Inflammatory macrophage (primary cell): ENCODE data around the gene POLL.

ENCODE experiments used
- DNase-seq, 2 donors: peaks; one replicate each; pipeline ENCODE4 v3.0.0-alpha.2; 2020 to 2022

Gene POLL

DNA sequence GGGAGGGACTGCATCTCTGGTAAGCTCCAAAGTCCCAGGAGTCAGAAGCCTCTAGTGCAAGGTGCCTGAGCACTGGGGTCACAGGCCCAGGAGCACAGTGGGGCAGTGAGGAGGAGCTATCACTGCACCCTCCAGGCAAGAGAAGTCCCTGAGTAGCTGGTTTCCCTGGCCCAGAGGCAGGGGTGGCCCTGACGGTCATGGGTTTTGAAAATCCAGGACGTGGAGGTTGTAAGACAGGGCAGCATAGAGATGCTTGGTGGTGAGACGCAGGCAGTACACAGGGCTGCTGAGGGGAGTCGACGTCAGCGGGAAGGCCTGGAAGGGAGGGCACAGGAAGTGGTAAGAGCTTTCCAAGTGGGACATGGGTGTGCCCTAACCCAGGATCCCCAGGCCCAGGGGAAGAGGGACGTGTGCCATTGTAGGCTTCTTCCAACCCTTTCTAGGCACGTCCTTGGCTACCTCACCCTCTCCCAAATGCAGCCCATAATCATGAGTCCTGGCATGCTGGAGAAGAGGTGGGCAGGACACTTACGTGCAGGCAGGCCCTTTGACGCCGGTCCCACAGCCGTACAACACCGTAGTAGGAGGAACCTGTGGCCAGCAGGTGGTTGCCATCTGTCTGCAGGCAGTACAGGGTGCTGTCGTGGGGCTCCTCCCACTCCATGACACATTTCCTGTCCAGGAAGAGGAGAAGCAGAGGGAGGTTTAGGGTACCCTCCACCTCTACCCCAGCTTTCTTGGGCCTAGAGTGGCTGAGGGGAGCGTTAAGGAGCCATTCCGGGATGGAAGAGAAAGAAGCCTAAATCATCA, 23.2 kb upstream of the POLL start:
- DNase-seq, result no peak

DNA sequence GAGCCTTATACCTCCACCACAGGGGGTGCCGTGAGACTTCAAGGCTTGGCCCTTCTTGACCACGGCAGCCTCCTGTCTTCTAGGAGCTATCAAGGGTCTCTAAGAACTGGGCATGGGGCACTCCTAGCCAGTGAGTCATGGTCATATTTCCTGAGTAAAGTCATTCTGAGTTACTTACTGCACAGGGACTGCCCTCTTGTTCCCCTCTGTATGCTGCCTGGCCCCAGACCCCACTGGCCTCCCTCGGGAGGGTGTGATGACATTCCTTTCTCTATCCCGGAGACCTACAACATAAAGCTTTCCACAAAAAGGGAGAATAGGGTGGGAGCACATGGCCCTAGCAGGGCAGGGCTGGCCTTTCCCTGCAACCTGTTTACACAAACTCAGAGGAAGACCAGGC, 21.4 kb upstream of the POLL start:
- no peak for DNase-seq

DNA sequence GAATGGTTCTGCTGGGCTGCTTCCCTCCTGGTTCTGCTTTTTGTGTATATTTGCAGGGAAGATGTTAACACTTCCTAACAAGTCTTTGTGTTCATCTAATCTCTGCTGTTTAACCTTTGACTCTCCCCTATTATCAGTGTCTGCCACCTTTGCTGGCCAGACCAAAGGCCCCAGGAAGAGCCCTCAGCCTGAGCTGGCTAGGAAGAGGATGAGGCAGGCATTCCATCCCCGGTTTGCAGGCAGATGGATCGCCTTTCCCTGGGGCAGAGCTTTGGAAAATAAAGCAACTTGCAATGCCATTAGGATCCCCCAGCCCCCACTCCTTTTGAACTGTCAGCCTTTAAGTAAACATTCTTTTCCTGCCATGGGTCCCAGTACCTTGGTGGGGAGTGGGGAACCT, 19.1 kb upstream of the POLL start:
- no peak for DNase-seq

DNA sequence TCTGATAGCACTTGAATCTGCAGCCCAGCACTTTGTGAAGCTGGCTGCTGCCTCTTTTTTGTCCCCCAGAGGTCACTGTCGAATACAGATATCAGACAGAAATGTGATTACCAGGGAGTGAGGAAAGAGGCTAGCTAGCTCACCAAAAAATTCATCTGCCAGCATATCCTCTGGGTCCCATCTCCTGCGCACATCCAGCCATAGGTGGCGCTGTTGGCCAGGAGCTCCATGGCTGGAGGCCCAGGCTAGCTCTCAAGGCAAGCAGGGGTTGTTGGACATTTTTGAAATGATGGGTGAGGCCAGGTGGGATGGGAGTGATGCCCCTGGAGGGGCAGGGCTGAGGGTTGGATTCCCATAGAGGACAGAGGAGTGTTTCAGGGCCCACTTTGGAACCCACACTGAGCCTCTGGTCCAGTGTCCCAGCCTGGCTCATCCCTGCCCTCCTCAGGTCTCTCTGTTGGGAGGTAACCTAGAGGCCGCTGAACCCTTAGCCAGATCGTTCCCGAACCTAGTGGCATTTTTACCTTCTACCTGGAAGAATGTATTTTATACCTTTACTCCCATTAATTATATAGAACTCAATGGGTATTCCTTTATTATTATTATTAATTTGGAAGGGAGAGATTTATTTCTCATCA, 14.8 kb upstream of the POLL start:
- DNase-seq, result peak; percentile 54 to 72

DNA sequence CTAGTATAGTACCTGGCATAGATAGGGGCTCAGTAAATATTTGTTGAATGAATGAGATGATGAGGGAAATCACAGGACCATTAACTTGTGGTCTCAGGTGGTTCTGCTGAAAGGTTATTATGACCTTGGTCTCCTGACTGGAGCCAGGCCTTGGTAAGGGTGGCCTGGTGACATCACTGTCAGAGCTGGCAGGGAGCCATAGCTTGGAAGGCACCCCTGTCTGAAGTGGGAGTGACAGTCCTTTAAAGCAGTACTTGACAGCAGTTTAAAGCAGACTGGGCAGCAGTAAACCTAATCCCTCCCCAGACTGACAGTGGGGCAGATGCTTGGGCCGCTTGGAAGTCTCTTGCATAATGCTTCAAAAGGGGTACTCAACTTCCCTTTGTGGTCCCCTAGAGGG, 13.5 kb upstream of the POLL start:
- DNase-seq, result no peak

GRCh38 chr10:101597091-101597900, 9.2 kb upstream of the POLL start:
- DNase-seq, result no peak

- no peak for DNase-seq
Observed at GRCh38 chr10:101595591-101596433, 7.8 kb upstream of the POLL start.

DNA sequence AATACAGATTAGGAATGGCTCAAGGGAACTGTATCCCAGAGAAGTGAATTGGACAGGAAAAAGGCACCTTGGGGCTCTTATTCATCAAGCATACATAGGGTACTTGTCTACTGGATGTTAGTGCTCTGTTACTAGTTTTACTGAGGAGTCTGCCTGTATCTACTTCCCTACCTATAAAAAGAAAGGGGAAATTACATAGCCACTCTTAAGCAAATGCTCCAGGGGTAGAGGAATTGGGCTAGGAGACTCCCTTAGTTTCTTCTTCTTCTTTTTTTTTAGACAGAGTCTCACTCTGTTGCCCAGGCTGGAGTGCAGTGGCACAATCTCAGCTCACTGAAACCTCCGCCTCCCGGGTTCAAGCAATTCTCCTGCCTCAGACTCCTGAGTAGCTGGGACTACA, 5.3 kb upstream of the POLL start:
- peak; percentile 70 to 84 for DNase-seq

DNA sequence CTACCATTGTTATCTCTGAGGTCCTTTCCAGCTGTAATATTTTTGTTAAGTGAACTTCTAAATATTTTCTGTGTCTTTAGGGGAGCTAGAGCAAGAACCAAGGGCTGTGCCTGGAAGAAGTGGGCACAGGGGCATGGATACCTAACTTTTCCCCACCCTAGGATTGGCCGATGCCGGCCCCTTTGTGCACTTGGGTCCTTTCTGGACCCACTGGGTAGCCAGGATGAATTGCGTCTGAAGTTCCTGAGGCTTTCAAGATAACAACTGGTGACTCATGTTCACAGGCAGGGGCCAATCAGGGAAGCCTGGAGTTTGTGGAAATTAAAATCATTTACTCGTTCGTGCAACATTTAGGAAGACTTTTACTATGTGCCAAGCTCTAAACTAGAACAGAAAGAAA, 822 bp upstream of the POLL start:
- DNase-seq, result no peak

DNA sequence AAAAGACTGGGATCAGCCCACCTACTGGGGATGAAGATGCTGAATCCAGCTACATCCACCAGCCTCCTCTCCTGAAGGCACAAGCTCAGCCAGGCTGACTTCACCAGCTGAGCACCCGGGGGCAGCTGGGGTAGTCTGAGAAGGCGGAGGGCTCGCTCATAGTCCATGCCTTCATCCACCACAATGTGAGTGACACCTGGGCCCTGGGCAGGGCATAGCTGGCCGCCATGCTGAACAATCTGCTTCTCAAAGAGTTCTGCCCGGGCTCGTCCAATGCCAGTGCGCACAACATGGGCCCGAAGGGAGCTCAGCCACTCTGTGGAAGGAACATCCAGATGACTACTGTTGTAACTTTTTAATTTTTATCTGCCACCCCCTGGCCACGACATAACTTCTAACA, 2.2 kb downstream of the POLL start:
- DNase-seq, result no peak

DNA sequence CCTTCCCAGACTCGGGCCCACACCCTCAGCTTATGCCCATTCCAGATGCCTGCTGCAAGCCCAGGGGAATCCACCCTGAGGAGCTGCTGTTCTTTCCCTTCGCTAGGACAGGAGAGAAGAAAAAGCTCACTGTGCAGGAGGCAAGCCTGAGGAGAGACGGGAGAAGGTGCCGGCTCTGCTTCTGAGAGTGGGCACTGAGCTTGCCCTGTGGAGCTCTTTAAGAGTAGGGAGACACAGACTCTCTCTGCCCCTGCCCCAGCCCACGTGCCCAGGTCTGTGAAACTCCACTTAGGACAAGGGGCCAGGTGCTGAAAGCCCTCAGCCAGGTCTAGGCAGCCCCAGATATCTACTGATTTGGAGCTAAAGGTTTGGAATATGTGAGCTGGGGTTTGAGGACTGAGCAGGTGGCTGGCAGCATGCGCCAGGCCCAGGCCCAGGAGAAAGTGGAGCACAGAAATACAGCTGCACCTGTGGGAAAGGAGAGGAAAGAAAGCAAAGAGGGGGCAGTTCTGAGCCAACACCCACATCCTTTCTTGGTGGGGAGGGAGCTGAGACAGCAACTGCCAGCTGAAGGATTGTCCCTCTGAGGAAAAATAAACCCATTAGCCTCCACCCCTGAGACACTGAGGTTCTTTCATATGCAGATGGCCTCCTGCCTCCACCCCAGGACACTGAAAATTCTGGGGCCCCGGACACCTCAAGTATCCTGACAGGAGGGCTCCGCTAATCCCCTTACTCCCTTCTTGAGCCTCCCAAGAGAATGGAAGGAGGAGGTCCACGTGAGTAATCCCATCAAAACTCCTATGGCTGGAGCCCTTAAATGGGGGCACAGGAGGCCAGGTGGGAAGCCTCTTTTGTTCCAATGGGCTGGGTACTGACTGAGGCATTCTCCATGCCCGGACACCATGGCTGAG, 7.3 kb downstream of the POLL start:
- DNase-seq, result no peak

GRCh38 chr10:101579516-101579870, 8.6 kb downstream of the POLL start:
- no peak for DNase-seq

DNA sequence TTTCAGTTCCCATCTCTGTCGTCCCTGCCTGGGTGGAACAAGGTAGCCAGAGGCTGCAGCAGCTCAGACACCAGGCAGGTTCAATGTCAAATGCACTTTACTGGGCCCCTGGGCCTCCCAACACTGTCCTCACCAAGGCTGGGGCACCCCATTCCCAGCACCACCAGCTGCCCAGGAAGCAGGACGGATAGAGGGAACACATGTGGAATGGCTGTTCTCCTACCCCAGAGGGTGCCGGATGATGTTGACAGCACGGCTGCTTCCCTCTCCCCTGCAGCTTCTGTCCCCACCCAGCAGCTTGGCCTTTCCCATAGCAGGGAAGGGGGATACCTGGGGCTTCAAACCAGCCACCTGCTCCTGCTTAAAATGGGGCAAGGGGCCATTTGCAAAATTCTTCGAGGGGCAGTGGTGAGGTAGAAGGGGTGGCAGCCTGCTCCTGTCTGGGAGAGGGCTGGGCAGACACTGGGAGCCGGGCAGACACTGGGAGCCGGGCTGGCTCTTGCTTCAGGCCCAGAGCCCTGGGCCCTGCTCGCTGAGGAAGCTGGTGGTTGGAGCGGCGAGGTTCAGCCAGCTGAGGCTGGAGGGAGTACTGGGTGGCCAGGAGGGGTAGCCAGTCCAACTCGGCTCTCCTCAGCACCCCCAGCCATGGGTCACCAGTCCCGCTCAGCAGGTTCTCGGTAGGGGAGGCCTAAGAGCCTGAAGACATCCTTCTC, 9.1 kb downstream of the POLL start:
- DNase-seq, result no peak

GRCh38 chr10:101578192-101578591, 9.9 kb downstream of the POLL start:
- DNase-seq, result no peak

DNA sequence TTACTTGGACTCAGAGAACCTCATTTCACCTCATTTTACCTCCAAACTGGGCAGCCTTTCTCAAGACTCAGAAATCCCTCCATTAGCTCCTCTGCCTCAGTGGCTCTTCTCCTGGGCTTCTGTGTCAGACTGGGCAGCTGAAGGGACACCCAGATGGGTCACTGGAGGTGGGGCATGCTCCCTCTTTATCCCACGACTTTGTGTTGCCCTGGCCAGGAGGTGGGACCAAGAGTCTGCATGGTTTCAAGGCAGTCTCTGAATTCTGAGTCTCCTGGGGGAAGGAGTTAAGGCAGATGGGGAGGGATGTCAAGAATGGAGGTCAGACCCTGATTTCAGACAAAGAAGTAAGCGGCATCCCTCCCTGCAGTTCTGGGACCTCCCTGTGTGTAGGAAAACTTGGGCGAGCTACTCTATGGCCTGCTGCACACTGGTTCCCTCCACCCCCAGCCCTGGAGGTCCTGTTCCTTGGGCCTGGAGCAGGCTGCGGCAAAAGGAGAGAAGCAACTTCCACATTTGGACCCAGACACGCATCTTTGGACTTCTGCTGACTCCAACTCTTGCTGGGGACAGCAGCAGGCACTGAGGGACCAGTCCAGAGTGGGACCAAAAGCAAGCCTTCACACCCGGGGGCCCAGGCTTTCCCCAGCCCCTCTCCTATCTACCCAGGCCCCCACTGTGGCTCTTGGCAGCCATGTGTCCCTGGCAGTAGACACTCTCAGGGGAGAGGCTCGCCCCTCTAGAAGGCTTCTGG, 10.8 kb downstream of the POLL start:
- DNase-seq, result no peak

GRCh38 chr10:101576211-101576863, 11.7 kb downstream of the POLL start:
- DNase-seq, result no peak

DNA sequence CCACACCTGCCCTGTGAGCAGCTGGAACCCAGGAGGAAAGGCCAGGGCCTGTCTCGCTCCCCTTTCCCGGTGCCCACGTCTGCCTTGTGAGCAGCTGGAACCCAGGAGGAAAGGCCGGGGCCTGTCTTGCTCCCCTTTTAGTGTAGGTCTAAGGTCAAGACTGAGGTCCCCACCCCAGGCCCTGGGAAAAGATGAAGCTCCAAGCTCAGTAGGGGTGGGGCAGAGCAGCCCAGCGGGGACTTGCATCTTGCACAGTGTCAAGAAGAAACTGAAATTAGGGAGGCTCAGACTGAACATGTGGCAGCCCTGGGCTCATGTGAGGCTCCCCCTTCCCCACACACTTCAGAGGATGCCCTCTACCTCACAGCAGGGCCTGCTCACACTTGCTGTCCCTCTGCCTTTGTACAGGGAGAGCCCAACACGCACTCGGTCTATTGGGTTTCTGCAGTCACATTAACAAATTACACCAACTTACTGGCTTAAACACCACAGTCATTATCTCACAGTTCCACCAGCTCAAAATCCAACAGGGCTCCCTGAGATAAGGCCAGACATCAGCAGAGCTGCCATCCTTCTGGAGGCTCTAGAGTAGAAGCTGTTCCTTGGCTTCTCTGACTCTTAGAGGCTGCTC, 12.4 kb downstream of the POLL start:
- no peak for DNase-seq

GRCh38 chr10:101575091-101575490, 13.0 kb downstream of the POLL start:
- no peak for DNase-seq
